CD14-positive monocyte (primary cell): ENCODE data around the gene SNPH. TPM values are rescaled to one million over a fixed set of nuclear protein-coding genes. Genes with fewer than 3 reads are reported as not detected.

Source experiments
- DNase-seq, 3 donors: peaks; one replicate each; pipeline ENCODE4 v3.0.0-alpha.2; 2011 to 2022
- H2AFZ ChIP-seq: 2 replicates; pipeline ENCODE4 v1.6.0; 2012; ENCODE audit warnings: mild to moderate bottlenecking, low read depth, low read length, inconsistent platforms; ENCODE audit not compliant: insufficient read depth, poor library complexity, severe bottlenecking
- H3K27ac ChIP-seq, 2 donors: 1 replicate in 1 of 2; 2 replicates in 1 of 2; pipeline ENCODE4 v1.5.1; 2012 to 2013; ENCODE audit warnings: low read length in 2 of 2, control low read depth in 1 of 2, inconsistent platforms in 1 of 2, low read depth in 1 of 2, mild to moderate bottlenecking in 1 of 2
- H3K27me3 ChIP-seq, 2 donors: one replicate each; pipeline versions ENCODE4 v1.6.0 to v1.6.1; 2011 to 2013; ENCODE audit warnings: low read length in 2 of 2; ENCODE audit not compliant: control insufficient read depth in 2 of 2, insufficient read depth in 2 of 2
- H3K36me3 ChIP-seq, 2 donors: replicated peaks in 1 of 2; 1 replicate in 1 of 2; 2 replicates in 1 of 2; pipeline versions ENCODE4 v1.5.1 to v1.6.1; 2012 to 2013; ENCODE audit warnings: low read length in 2 of 2, control low read depth in 1 of 2, inconsistent platforms in 1 of 2, mild to moderate bottlenecking in 1 of 2; ENCODE audit not compliant: insufficient read depth in 2 of 2, control insufficient read depth in 1 of 2
- H3K4me1 ChIP-seq, 2 donors: 1 replicate in 1 of 2; 2 replicates in 1 of 2; pipeline versions ENCODE4 v1.5.1 to v1.6.1; 2012 to 2013; ENCODE audit warnings: low read length in 2 of 2, control low read depth in 1 of 2, inconsistent platforms in 1 of 2, mild to moderate bottlenecking in 1 of 2, moderate library complexity in 1 of 2; ENCODE audit not compliant: insufficient read depth in 2 of 2, control insufficient read depth in 1 of 2
- H3K4me2 ChIP-seq: replicated peaks from 2 replicates; pipeline ENCODE3; 2012; ENCODE audit warnings: low read length, moderate library complexity, mild to moderate bottlenecking; ENCODE audit not compliant: poor library complexity, severe bottlenecking; ENCODE audit errors: extremely low read depth
- H3K4me3 ChIP-seq, 3 experiments: fragments of 200-600 bp in 1 of 3; sonication (generic) in 1 of 3; replicated peaks in 1 of 3; 1 replicate in 2 of 3; 2 replicates in 1 of 3; pipeline ENCODE4 v1.5.1; 2011 to 2013; ENCODE audit warnings: low read length in 3 of 3, mild to moderate bottlenecking in 3 of 3, control low read depth in 2 of 3, low read depth in 2 of 3, inconsistent platforms in 1 of 3, moderate library complexity in 1 of 3
- H3K79me2 ChIP-seq: 2 replicates; pipeline ENCODE4 v1.6.0; 2012; ENCODE audit warnings: mild to moderate bottlenecking, control low read depth, inconsistent platforms, low read length, moderate library complexity; ENCODE audit not compliant: insufficient read depth
- H3K9ac ChIP-seq: 2 replicates; pipeline ENCODE4 v1.6.0; 2017; ENCODE audit warnings: low read length, mild to moderate bottlenecking; ENCODE audit not compliant: insufficient read depth, poor library complexity, severe bottlenecking
- H3K9me3 ChIP-seq, 2 donors: replicated peaks in 1 of 2; 1 replicate in 1 of 2; 2 replicates in 1 of 2; pipeline versions ENCODE4 v1.5.1 to v1.6.1; 2012 to 2013; ENCODE audit warnings: low read length in 2 of 2, control low read depth in 1 of 2; ENCODE audit not compliant: control insufficient read depth in 1 of 2, insufficient read depth in 1 of 2
- H4K20me1 ChIP-seq: 2 replicates; pipeline ENCODE4 v1.6.0; 2012; ENCODE audit warnings: mild to moderate bottlenecking, low read length, control low read depth, moderate library complexity; ENCODE audit not compliant: insufficient read depth
- H3K27ac Mint-ChIP-seq, 7 donors: one replicate each; pipeline ENCODE4 v1.8.0; 2020; ENCODE audit warnings: mild to moderate bottlenecking in 7 of 7, mixed read lengths in 7 of 7, moderate library complexity in 6 of 7, inconsistent platforms in 2 of 7
- H3K27me3 Mint-ChIP-seq, 3 donors: one replicate each; pipeline ENCODE4 v1.8.0; 2021 to 2022; ENCODE audit warnings: low read depth in 3 of 3, mild to moderate bottlenecking in 3 of 3, mixed read lengths in 3 of 3, moderate library complexity in 3 of 3, inconsistent platforms in 1 of 3
- H3K36me3 Mint-ChIP-seq, 2 donors: one replicate each; pipeline ENCODE4 v1.8.0; 2020; ENCODE audit warnings: mixed read lengths in 2 of 2, inconsistent platforms in 1 of 2, mild to moderate bottlenecking in 1 of 2
- H3K4me1 Mint-ChIP-seq: one replicate; pipeline ENCODE4 v1.8.0; 2020; ENCODE audit warnings: mild to moderate bottlenecking, mixed read lengths
- H3K4me3 Mint-ChIP-seq, 2 donors: one replicate each; pipeline ENCODE4 v1.8.0; 2020; ENCODE audit warnings: mild to moderate bottlenecking in 2 of 2, mixed read lengths in 2 of 2, moderate library complexity in 1 of 2
- H3K9me3 Mint-ChIP-seq, 7 donors: one replicate each; pipeline ENCODE4 v1.8.0; 2020 to 2022; ENCODE audit warnings: mixed read lengths in 7 of 7, mild to moderate bottlenecking in 6 of 7, moderate library complexity in 6 of 7, inconsistent platforms in 2 of 7
- CTCF ChIP-seq: fragments of 200-600 bp; IDR thresholded peaks from one replicate; pipeline ENCODE4 v1.8.0; 2022; ENCODE audit warnings: antibody characterized with exemption, mild to moderate bottlenecking
- WGBS: methylation state at CpG from one replicate; pipeline ENCODE4 v1.1.5; 2013; ENCODE audit warnings: missing lambda C conversion rate; ENCODE audit not compliant: insufficient coverage; 5-methylcytosine and 5-hydroxymethylcytosine counted together
- intact Hi-C, 2 donors: fragments of 100-400 bp; cut with micrococcal nuclease; formaldehyde crosslinking; loops; one replicate each; pipeline versions ENCODE4 v1.15.0 to v1.15.1; 2023
- polyA plus RNA-seq, 3 donors: library from polyadenylated mRNA; depleted of rRNA in 1 of 3; unstranded in 2 of 3; stranded (reverse) in 1 of 3; fragments of 300-500 nt in 2 of 3; fragments of >200 nt in 1 of 3; fragmentation: Illumina TruSeq in 2 of 3; gene quantifications; 1 replicate in 2 of 3; 2 replicates in 1 of 3; pipeline ENCODE4 v1.2.3, GENCODE V29; 2012 to 2021

SNPH gene
- polyA plus RNA-seq, 3 donors: 0.07 to 0.10 TPM; not detected in 1

- Histone ChIP-seq H3K79me2 (no peaks in the 10 kb centered on the region), H3K36me3 (no peaks in the 10 kb centered on the region), H2AFZ (no peak overlapping the region), H3K9ac (peak overlapping the region; percentile 25), H4K20me1 (no peaks in the 10 kb centered on the region), H3K27ac (no peak overlapping the region), H3K4me1 (peaks cover 6 to 13% of the 10 kb centered on the region in 2 donors), H3K4me2 (no peak overlapping the region), H3K9me3 (no peaks in the 10 kb centered on the region), H3K27me3 (no peaks in the 10 kb centered on the region), H3K4me3 (no peak overlapping the region)
- TF ChIP-seq CTCF: no peak
- Mint-ChIP-seq H3K27me3 (peaks cover 0 to 8% (median 2%) of the 10 kb centered on the region in 3 donors), H3K4me3 (no peak overlapping the region), H3K27ac (peak overlapping the region in 2 of 7 donors; percentile 47 to 51), H3K4me1 (peaks cover 13% of the 10 kb centered on the region), H3K9me3 (no peaks in the 10 kb centered on the region), H3K36me3 (no peaks in the 10 kb centered on the region)
- intact Hi-C loops: loop anchor here in 1 of 2 donors (5.0 kb wide), 1 partner anchor 75 kb away; the partner anchor contains the start of gene FKBP1A
- no peak for DNase-seq
- WGBS: 60% methylated on average over 9 of the region's 12 CpGs
Measured at GRCh38 chr20:1317545-1318255, 51.6 kb downstream of the SNPH start.

GRCh38 chr20:1319051-1319450 is 53.0 kb downstream of the SNPH start:
- Mint-ChIP-seq H3K9me3 (no peaks in the 10 kb centered on the region), H3K4me3 (no peak overlapping the region), H3K36me3 (no peaks in the 10 kb centered on the region), H3K27ac (no peak overlapping the region), H3K4me1 (peaks cover 24% of the 10 kb centered on the region), H3K27me3 (peaks cover 0 to 8% (median 3%) of the 10 kb centered on the region in 3 donors)
- intact Hi-C loops: loop anchor here in 1 of 2 donors (5.0 kb wide), 1 partner anchor 73 kb away; the partner anchor contains the start of gene FKBP1A
- Histone ChIP-seq H3K36me3 (no peaks in the 10 kb centered on the region), H3K4me3 (no peak overlapping the region), H3K4me2 (no peak overlapping the region), H3K9ac (no peak overlapping the region), H3K79me2 (no peaks in the 10 kb centered on the region), H3K27me3 (no peaks in the 10 kb centered on the region), H3K9me3 (no peaks in the 10 kb centered on the region), H3K27ac (no peak overlapping the region), H2AFZ (no peak overlapping the region), H4K20me1 (no peaks in the 10 kb centered on the region), H3K4me1 (peaks cover 0 to 7% of the 10 kb centered on the region in 2 donors)
- no peak for TF ChIP-seq CTCF
- no CpG with 5 or more reads among the region's 4 CpGs for WGBS
- no peak for DNase-seq
